CD14-positive monocyte (primary cell): ENCODE results near the gene PIGH. TPM values are rescaled to one million over a fixed set of nuclear protein-coding genes. Genes with fewer than 3 reads are reported as not detected.
A peak's percentile ranks its signal among the peaks of the same experiment; 100 is the strongest.
"Not testable (repeated sequence)": the region's sequence is repeated elsewhere in the genome, so short reads cannot be mapped to it uniquely, and the experiment has no call there.

ENCODE experiments used
- DNase-seq, 3 donors: peaks; one replicate each; pipeline ENCODE4 v3.0.0-alpha.2; 2011 to 2022
- H2AFZ ChIP-seq: 2 replicates; pipeline ENCODE4 v1.6.0; 2012; ENCODE audit warnings: mild to moderate bottlenecking, low read depth, low read length, inconsistent platforms; ENCODE audit not compliant: insufficient read depth, poor library complexity, severe bottlenecking
- H3K27ac ChIP-seq, 2 donors: 1 replicate in 1 of 2; 2 replicates in 1 of 2; pipeline ENCODE4 v1.5.1; 2012 to 2013; ENCODE audit warnings: low read length in 2 of 2, control low read depth in 1 of 2, inconsistent platforms in 1 of 2, low read depth in 1 of 2, mild to moderate bottlenecking in 1 of 2
- H3K27me3 ChIP-seq, 2 donors: one replicate each; pipeline versions ENCODE4 v1.6.0 to v1.6.1; 2011 to 2013; ENCODE audit warnings: low read length in 2 of 2; ENCODE audit not compliant: control insufficient read depth in 2 of 2, insufficient read depth in 2 of 2
- H3K36me3 ChIP-seq, 2 donors: replicated peaks in 1 of 2; 1 replicate in 1 of 2; 2 replicates in 1 of 2; pipeline versions ENCODE4 v1.5.1 to v1.6.1; 2012 to 2013; ENCODE audit warnings: low read length in 2 of 2, control low read depth in 1 of 2, inconsistent platforms in 1 of 2, mild to moderate bottlenecking in 1 of 2; ENCODE audit not compliant: insufficient read depth in 2 of 2, control insufficient read depth in 1 of 2
- H3K4me1 ChIP-seq, 2 donors: 1 replicate in 1 of 2; 2 replicates in 1 of 2; pipeline versions ENCODE4 v1.5.1 to v1.6.1; 2012 to 2013; ENCODE audit warnings: low read length in 2 of 2, control low read depth in 1 of 2, inconsistent platforms in 1 of 2, mild to moderate bottlenecking in 1 of 2, moderate library complexity in 1 of 2; ENCODE audit not compliant: insufficient read depth in 2 of 2, control insufficient read depth in 1 of 2
- H3K4me2 ChIP-seq: replicated peaks from 2 replicates; pipeline ENCODE3; 2012; ENCODE audit warnings: low read length, moderate library complexity, mild to moderate bottlenecking; ENCODE audit not compliant: poor library complexity, severe bottlenecking; ENCODE audit errors: extremely low read depth
- H3K4me3 ChIP-seq, 3 experiments: fragments of 200-600 bp in 1 of 3; sonication (generic) in 1 of 3; replicated peaks in 1 of 3; 1 replicate in 2 of 3; 2 replicates in 1 of 3; pipeline ENCODE4 v1.5.1; 2011 to 2013; ENCODE audit warnings: low read length in 3 of 3, mild to moderate bottlenecking in 3 of 3, control low read depth in 2 of 3, low read depth in 2 of 3, inconsistent platforms in 1 of 3, moderate library complexity in 1 of 3
- H3K79me2 ChIP-seq: 2 replicates; pipeline ENCODE4 v1.6.0; 2012; ENCODE audit warnings: mild to moderate bottlenecking, control low read depth, inconsistent platforms, low read length, moderate library complexity; ENCODE audit not compliant: insufficient read depth
- H3K9ac ChIP-seq: 2 replicates; pipeline ENCODE4 v1.6.0; 2017; ENCODE audit warnings: low read length, mild to moderate bottlenecking; ENCODE audit not compliant: insufficient read depth, poor library complexity, severe bottlenecking
- H3K9me3 ChIP-seq, 2 donors: replicated peaks in 1 of 2; 1 replicate in 1 of 2; 2 replicates in 1 of 2; pipeline versions ENCODE4 v1.5.1 to v1.6.1; 2012 to 2013; ENCODE audit warnings: low read length in 2 of 2, control low read depth in 1 of 2; ENCODE audit not compliant: control insufficient read depth in 1 of 2, insufficient read depth in 1 of 2
- H4K20me1 ChIP-seq: 2 replicates; pipeline ENCODE4 v1.6.0; 2012; ENCODE audit warnings: mild to moderate bottlenecking, low read length, control low read depth, moderate library complexity; ENCODE audit not compliant: insufficient read depth
- H3K27ac Mint-ChIP-seq, 7 donors: one replicate each; pipeline ENCODE4 v1.8.0; 2020; ENCODE audit warnings: mild to moderate bottlenecking in 7 of 7, mixed read lengths in 7 of 7, moderate library complexity in 6 of 7, inconsistent platforms in 2 of 7
- H3K27me3 Mint-ChIP-seq, 3 donors: one replicate each; pipeline ENCODE4 v1.8.0; 2021 to 2022; ENCODE audit warnings: low read depth in 3 of 3, mild to moderate bottlenecking in 3 of 3, mixed read lengths in 3 of 3, moderate library complexity in 3 of 3, inconsistent platforms in 1 of 3
- H3K36me3 Mint-ChIP-seq, 2 donors: one replicate each; pipeline ENCODE4 v1.8.0; 2020; ENCODE audit warnings: mixed read lengths in 2 of 2, inconsistent platforms in 1 of 2, mild to moderate bottlenecking in 1 of 2
- H3K4me1 Mint-ChIP-seq: one replicate; pipeline ENCODE4 v1.8.0; 2020; ENCODE audit warnings: mild to moderate bottlenecking, mixed read lengths
- H3K4me3 Mint-ChIP-seq, 2 donors: one replicate each; pipeline ENCODE4 v1.8.0; 2020; ENCODE audit warnings: mild to moderate bottlenecking in 2 of 2, mixed read lengths in 2 of 2, moderate library complexity in 1 of 2
- H3K9me3 Mint-ChIP-seq, 7 donors: one replicate each; pipeline ENCODE4 v1.8.0; 2020 to 2022; ENCODE audit warnings: mixed read lengths in 7 of 7, mild to moderate bottlenecking in 6 of 7, moderate library complexity in 6 of 7, inconsistent platforms in 2 of 7
- CTCF ChIP-seq: fragments of 200-600 bp; IDR thresholded peaks from one replicate; pipeline ENCODE4 v1.8.0; 2022; ENCODE audit warnings: antibody characterized with exemption, mild to moderate bottlenecking
- WGBS: methylation state at CpG from one replicate; pipeline ENCODE4 v1.1.5; 2013; ENCODE audit warnings: missing lambda C conversion rate; ENCODE audit not compliant: insufficient coverage; 5-methylcytosine and 5-hydroxymethylcytosine counted together
- intact Hi-C, 2 donors: fragments of 100-400 bp; cut with micrococcal nuclease; formaldehyde crosslinking; loops; one replicate each; pipeline versions ENCODE4 v1.15.0 to v1.15.1; 2023
- polyA plus RNA-seq, 3 donors: library from polyadenylated mRNA; depleted of rRNA in 1 of 3; unstranded in 2 of 3; stranded (reverse) in 1 of 3; fragments of 300-500 nt in 2 of 3; fragments of >200 nt in 1 of 3; fragmentation: Illumina TruSeq in 2 of 3; gene quantifications; 1 replicate in 2 of 3; 2 replicates in 1 of 3; pipeline ENCODE4 v1.2.3, GENCODE V29; 2012 to 2021

The PIGH gene
- polyA plus RNA-seq, 3 donors = 14.6 to 35.5 (median 18.0) TPM

GRCh38 chr14:67595392-67595791, 4.7 kb downstream of the PIGH start:
- Histone ChIP-seq H2AFZ (no peak overlapping the region), H3K4me2 (no peak overlapping the region), H3K9ac (no peak overlapping the region), H3K4me1 (peaks cover 11 to 16% of the 10 kb centered on the region in 2 donors), H3K27ac (no peak overlapping the region), H3K27me3 (no peaks in the 10 kb centered on the region), H3K36me3 (peaks cover 34 to 36% of the 10 kb centered on the region in 2 donors), H3K4me3 (no peak overlapping the region), H3K79me2 (peaks cover 7% of the 10 kb centered on the region), H3K9me3 (no peaks in the 10 kb centered on the region), H4K20me1 (no peaks in the 10 kb centered on the region)
- TF ChIP-seq CTCF = no peak
- H3K4me3 Mint-ChIP-seq = no peak overlapping the region
- H3K27ac Mint-ChIP-seq = no peak overlapping the region
- H3K9me3 Mint-ChIP-seq = peaks cover 0 to 4% (median 0%) of the 10 kb centered on the region in 7 donors
- WGBS = 86% methylated on average over 1 of the region's 2 CpGs
- DNase-seq = no peak
- H3K27me3 Mint-ChIP-seq = peaks cover 0 to 3% (median 3%) of the 10 kb centered on the region in 3 donors
- peaks cover 30 to 37% of the 10 kb centered on the region in 2 donors for H3K36me3 Mint-ChIP-seq
- peaks cover 20% of the 10 kb centered on the region for H3K4me1 Mint-ChIP-seq
- intact Hi-C loops = no loop called here

- H3K36me3 Mint-ChIP-seq = peaks cover 42 to 51% of the 10 kb centered on the region in 2 donors
- H3K9me3 Mint-ChIP-seq, H3K27me3 Mint-ChIP-seq, H4K20me1 ChIP-seq, H3K9me3 ChIP-seq, H3K4me1 ChIP-seq, H2AFZ ChIP-seq, H3K9ac ChIP-seq, DNase-seq, H3K4me3 Mint-ChIP-seq, H3K79me2 ChIP-seq, H3K27ac ChIP-seq, H3K4me3 ChIP-seq, H3K4me2 ChIP-seq, intact Hi-C loops, H3K27me3 ChIP-seq, H3K4me1 Mint-ChIP-seq: not testable (repeated sequence)
- peaks cover 48 to 53% of the 10 kb centered on the region in 2 donors for H3K36me3 ChIP-seq
- peak overlapping the region in 2 of 7 donors; percentile 27 to 35 for H3K27ac Mint-ChIP-seq
- WGBS = no CpG with 5 or more reads among the region's 1 CpG
Observed at GRCh38 chr14:67593650-67594049, 6.4 kb downstream of the PIGH start.
